Lower lobe of right lung (tissue), 2 donors: Measurements from ENCODE around the gene RASGEF1B. TPM values are rescaled to one million over a fixed set of nuclear protein-coding genes. Genes with fewer than 3 reads are reported as not detected.

Source experiments
- ATAC-seq, 2 donors: fragments of 200-7000 bp; cut with Tn5 transposase; one replicate each; pipeline ENCODE4 v1.9.1; 2020 to 2022; ENCODE audit warnings: mild to moderate bottlenecking in 2 of 2, moderate library complexity in 2 of 2
- DNase-seq: peaks from one replicate; pipeline ENCODE4 v3.0.0-alpha.2; 2020
- H3K27ac ChIP-seq: fragments of 200-600 bp; one replicate; pipeline ENCODE4 v1.8.0; 2022
- H3K27me3 ChIP-seq: fragments of 200-600 bp; one replicate; pipeline ENCODE4 v1.8.0; 2022; ENCODE audit warnings: low read depth
- H3K36me3 ChIP-seq: fragments of 200-600 bp; one replicate; pipeline ENCODE4 v1.8.0; 2022; ENCODE audit warnings: mild to moderate bottlenecking
- H3K4me1 ChIP-seq: fragments of 200-600 bp; one replicate; pipeline ENCODE4 v1.8.0; 2022
- H3K4me3 ChIP-seq: fragments of 200-600 bp; one replicate; pipeline ENCODE4 v1.8.0; 2022; ENCODE audit warnings: mild to moderate bottlenecking
- H3K9me3 ChIP-seq: fragments of 200-600 bp; one replicate; pipeline ENCODE4 v1.8.0; 2022
- intact Hi-C: fragments of 100-400 bp; cut with DNase I; formaldehyde crosslinking; loops from one replicate; pipeline ENCODE4 v1.11.0; 2022
- total RNA-seq: library from RNA; stranded (reverse); fragmentation: NEBNext Ultra II Directional; extraction: Animal tissue kit (Norgen Biotek cat#: 25700); gene quantifications from one replicate; pipeline ENCODE4 v1.2.1, GENCODE V29; 2021
- TF ChIP-seq, protein P1 (sequence below): fragments of 200-600 bp; IDR thresholded peaks from one replicate; pipeline ENCODE4 v1.8.0; 2022; ENCODE audit warnings: antibody characterized with exemption, mild to moderate bottlenecking
- donor health status: DM: no; HTN: yes; CAD: no; lungs with severe emphysema.

The RASGEF1B gene
- total RNA-seq, 1 donor from 2014 or later, result 63.0 TPM

- Histone ChIP-seq H3K4me3 (no peak overlapping the region), H3K36me3 (peaks cover 37% of the 10 kb centered on the region), H3K27me3 (no peaks in the 10 kb centered on the region), H3K27ac (no peak overlapping the region), H3K4me1 (peaks cover 4% of the 10 kb centered on the region), H3K9me3 (no peaks in the 10 kb centered on the region)
- TF ChIP-seq, protein P1, sequence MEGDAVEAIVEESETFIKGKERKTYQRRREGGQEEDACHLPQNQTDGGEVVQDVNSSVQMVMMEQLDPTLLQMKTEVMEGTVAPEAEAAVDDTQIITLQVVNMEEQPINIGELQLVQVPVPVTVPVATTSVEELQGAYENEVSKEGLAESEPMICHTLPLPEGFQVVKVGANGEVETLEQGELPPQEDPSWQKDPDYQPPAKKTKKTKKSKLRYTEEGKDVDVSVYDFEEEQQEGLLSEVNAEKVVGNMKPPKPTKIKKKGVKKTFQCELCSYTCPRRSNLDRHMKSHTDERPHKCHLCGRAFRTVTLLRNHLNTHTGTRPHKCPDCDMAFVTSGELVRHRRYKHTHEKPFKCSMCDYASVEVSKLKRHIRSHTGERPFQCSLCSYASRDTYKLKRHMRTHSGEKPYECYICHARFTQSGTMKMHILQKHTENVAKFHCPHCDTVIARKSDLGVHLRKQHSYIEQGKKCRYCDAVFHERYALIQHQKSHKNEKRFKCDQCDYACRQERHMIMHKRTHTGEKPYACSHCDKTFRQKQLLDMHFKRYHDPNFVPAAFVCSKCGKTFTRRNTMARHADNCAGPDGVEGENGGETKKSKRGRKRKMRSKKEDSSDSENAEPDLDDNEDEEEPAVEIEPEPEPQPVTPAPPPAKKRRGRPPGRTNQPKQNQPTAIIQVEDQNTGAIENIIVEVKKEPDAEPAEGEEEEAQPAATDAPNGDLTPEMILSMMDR, result no peak
- no peak for DNase-seq
- intact Hi-C loops, result no loop called here
- ATAC-seq, result no peak
Measured at GRCh38 chr4:81424336-81424735, 47.4 kb downstream of the RASGEF1B start.

- no peak for ATAC-seq
- TF ChIP-seq, protein P1, result no peak
- Histone ChIP-seq H3K36me3 (peaks cover 26% of the 10 kb centered on the region), H3K4me1 (peaks cover 4% of the 10 kb centered on the region), H3K27ac (no peak overlapping the region), H3K4me3 (no peak overlapping the region), H3K9me3 (no peaks in the 10 kb centered on the region), H3K27me3 (no peaks in the 10 kb centered on the region)
- DNase-seq, result no peak
- intact Hi-C loops, result no loop called here
Measured at GRCh38 chr4:81422595-81422994, 49.1 kb downstream of the RASGEF1B start.

- Histone ChIP-seq H3K27me3 (no peaks in the 10 kb centered on the region), H3K4me3 (no peak overlapping the region), H3K9me3 (no peaks in the 10 kb centered on the region), H3K4me1 (peaks cover 4% of the 10 kb centered on the region), H3K27ac (peak overlapping the region; percentile 54), H3K36me3 (peaks cover 16% of the 10 kb centered on the region)
- TF ChIP-seq, protein P1, result no peak
- intact Hi-C loops, result no loop called here
- ATAC-seq, result peak; percentile 84 to 90
- DNase-seq, result no peak
Measured at GRCh38 chr4:81421346-81422218, 50.1 kb downstream of the RASGEF1B start.

DNA sequence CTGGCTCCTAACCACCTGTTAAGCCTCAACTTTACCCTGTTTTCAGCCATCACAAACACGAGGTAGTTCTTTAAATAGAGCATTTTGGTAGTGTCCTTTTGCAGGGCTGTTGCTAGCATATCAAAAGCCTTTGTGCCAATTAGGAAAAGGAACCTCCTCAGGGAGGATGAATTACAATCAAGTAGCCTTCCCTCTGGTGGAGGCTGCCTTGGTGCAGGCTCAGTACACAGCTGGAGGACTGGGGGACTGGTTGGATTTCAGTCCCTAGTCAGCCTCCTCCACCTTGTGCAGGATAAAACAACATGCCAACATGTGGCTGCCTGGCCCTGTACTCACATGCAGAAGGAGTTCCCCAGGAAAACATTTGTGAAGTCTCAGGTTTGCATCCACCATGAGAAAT lies 53.1 kb downstream of the RASGEF1B start:
- Histone ChIP-seq H3K9me3 (no peaks in the 10 kb centered on the region), H3K4me1 (peaks cover 4% of the 10 kb centered on the region), H3K36me3 (no peaks in the 10 kb centered on the region), H3K27me3 (no peaks in the 10 kb centered on the region), H3K4me3 (no peak overlapping the region), H3K27ac (no peak overlapping the region)
- TF ChIP-seq, protein P1, result no peak
- ATAC-seq, result no peak
- no peak for DNase-seq
- intact Hi-C loops, result no loop called here

DNA sequence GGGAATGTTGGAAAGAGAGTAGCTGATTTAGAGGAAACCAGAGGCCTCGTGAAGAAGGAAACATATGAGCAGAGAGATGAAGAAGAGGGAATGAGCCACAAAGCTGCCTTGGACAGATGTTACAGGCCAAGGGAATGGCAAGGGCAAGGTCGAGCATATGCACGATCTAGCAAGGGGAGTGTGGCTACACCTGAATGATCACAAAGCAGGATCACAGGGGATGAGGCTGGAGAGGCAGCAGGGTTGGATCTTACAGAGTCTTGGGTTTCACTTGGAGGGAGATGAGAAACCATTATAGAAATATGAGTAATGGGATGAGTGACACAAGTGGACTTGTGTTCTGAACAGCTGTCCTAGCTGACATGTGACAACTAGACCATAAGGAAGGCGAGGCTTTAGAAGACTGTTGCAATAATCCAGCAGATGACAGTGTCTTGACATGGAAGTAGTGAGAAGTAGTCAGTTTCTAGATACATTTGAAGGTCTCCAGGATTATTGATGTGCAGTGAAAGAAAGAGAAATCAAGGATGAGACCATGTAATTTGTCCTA lies 58.7 kb downstream of the RASGEF1B start:
- ATAC-seq, result peak in 1 of 2 donors; percentile 33
- Histone ChIP-seq H3K9me3 (no peaks in the 10 kb centered on the region), H3K27ac (no peak overlapping the region), H3K4me3 (no peak overlapping the region), H3K4me1 (no peaks in the 10 kb centered on the region), H3K27me3 (no peaks in the 10 kb centered on the region), H3K36me3 (no peaks in the 10 kb centered on the region)
- TF ChIP-seq, protein P1, result no peak
- DNase-seq, result no peak
- intact Hi-C loops, result no loop called here
